Uterus (tissue), 2 donors: Measurements from ENCODE around the gene FHIT.

Source experiments
- POLR2A ChIP-seq, 2 donors: fragments of 450-650 bp; IDR thresholded peaks; one replicate each; pipeline ENCODE4 v1.6.1; 2016; ENCODE audit warnings: antibody characterized with exemption in 2 of 2, mild to moderate bottlenecking in 1 of 2, moderate library complexity in 1 of 2
- TF ChIP-seq, protein P1 (sequence below), 4 experiments: fragments of 200-600 bp in 2 of 4; fragments of 450-650 bp in 2 of 4; sonication (generic) in 2 of 4; IDR thresholded peaks; one replicate each; pipeline ENCODE4 v1.5.1; 2016 to 2019; ENCODE audit warnings: antibody characterized with exemption in 4 of 4, mild to moderate bottlenecking in 2 of 4, moderate library complexity in 1 of 4

GRCh38 chr3:60185161-60185560, 1066.1 kb downstream of the FHIT start:
- TF ChIP-seq, protein P1, sequence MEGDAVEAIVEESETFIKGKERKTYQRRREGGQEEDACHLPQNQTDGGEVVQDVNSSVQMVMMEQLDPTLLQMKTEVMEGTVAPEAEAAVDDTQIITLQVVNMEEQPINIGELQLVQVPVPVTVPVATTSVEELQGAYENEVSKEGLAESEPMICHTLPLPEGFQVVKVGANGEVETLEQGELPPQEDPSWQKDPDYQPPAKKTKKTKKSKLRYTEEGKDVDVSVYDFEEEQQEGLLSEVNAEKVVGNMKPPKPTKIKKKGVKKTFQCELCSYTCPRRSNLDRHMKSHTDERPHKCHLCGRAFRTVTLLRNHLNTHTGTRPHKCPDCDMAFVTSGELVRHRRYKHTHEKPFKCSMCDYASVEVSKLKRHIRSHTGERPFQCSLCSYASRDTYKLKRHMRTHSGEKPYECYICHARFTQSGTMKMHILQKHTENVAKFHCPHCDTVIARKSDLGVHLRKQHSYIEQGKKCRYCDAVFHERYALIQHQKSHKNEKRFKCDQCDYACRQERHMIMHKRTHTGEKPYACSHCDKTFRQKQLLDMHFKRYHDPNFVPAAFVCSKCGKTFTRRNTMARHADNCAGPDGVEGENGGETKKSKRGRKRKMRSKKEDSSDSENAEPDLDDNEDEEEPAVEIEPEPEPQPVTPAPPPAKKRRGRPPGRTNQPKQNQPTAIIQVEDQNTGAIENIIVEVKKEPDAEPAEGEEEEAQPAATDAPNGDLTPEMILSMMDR (IDR thresholded peaks at IDR 0.05): no peak
- no peak for TF ChIP-seq POLR2A (IDR thresholded peaks at IDR 0.05)
